Measurements from ENCODE around the gene MRPL4. TPM values are rescaled to one million over a fixed set of nuclear protein-coding genes. Genes with fewer than 3 reads are reported as not detected.

MRPL4 gene
- total and polyA plus RNA-seq, 2 of the 13 experiments (the other 11 are each of a cell fraction or from before 2014, with no cell fraction given): 40.6 to 42.5 TPM

- peak; percentile 40 for TF ChIP-seq PAXIP1 (CRISPR knock-in tag; conservative IDR thresholded peaks at IDR 0.05)
- peak; percentile 40; the same call in 1 of the 2 replicates for TF ChIP-seq ZNF33B (CRISPR knock-in tag; IDR thresholded peaks at IDR 0.05)
- peak; percentile 78 for TF ChIP-seq NFYB (CRISPR knock-in tag; IDR thresholded peaks at IDR 0.05)
- peak; percentile 36 for TF ChIP-seq TAF1 (CRISPR knock-in tag; IDR thresholded peaks at IDR 0.05)
- no peak for TF ChIP-seq AGO1 (IDR thresholded peaks at IDR 0.05; ENCODE audit: low read depth, low read length, poor library complexity, severe bottlenecking)
- TF ChIP-seq ZIK1 (CRISPR knock-in tag; IDR thresholded peaks at IDR 0.05; ENCODE audit: borderline replicate concordance, low read depth): no peak
- no peak for TF ChIP-seq ZNF768 (CRISPR knock-in tag; IDR thresholded peaks at IDR 0.05)
- TF ChIP-seq ZMAT3 (CRISPR knock-in tag; conservative IDR thresholded peaks at IDR 0.05): 0 out of 2 replicates have a peak, but pooled peaks have one; percentile 16
- peak; percentile 48 for TF ChIP-seq POLR2AphosphoS5 (IDR thresholded peaks at IDR 0.05; ENCODE audit: low read depth, low read length)
- TF ChIP-seq ARID4A (CRISPR knock-in tag; IDR thresholded peaks at IDR 0.05; ENCODE audit: borderline replicate concordance): peak; percentile 40; the same call in 1 of the 2 replicates
- peak; percentile 27; the same call in 1 of the 2 replicates for TF ChIP-seq ZNF230 (CRISPR knock-in tag; IDR thresholded peaks at IDR 0.05)
- TF ChIP-seq NR3C1 (CRISPR knock-in tag; IDR thresholded peaks at IDR 0.05): no peak
- no peak for TF ChIP-seq ZMYM3 (CRISPR knock-in tag; IDR thresholded peaks at IDR 0.05)
- TF ChIP-seq FOXM1 (CRISPR knock-in tag; IDR thresholded peaks at IDR 0.05): no peak
- TF ChIP-seq ZSCAN29 (CRISPR knock-in tag; conservative IDR thresholded peaks at IDR 0.05): no peak; the same call in 1 of the 2 replicates
- TF ChIP-seq CSRNP1 (CRISPR knock-in tag; IDR thresholded peaks at IDR 0.05): peak; percentile 39; the same call in 1 of the 2 replicates
Observed at GRCh38 chr19:10288662-10289166, 36.7 kb downstream of the MRPL4 start (continued).

All from HepG2 (cell line).